K562 (cell line): ENCODE measurements around the gene SV2C. TPM values are rescaled to one million over a fixed set of nuclear protein-coding genes. Genes with fewer than 3 reads are reported as not detected.

ENCODE experiments used
- ATAC-seq: fragments of 200-7000 bp; cut with Tn5 transposase; 3 replicates; pipeline ENCODE4 v1.9.1; 2020; ENCODE audit warnings: moderate library complexity
- BruUV-seq: library from RNA; stranded (reverse); fragments of 400-500 nt; replicated peaks from 2 replicates; lab custom pipeline; 2021; lab: Mats Ljungman, UMichigan
- CTCF ChIA-PET: fragments of 300-600 bp; formaldehyde crosslinking; extraction: SDS; loops from one replicate; lab custom pipeline; 2021; ENCODE audit warnings: low intra/inter-chr PET ratio; lab: Yijun Ruan, JAX
- POLR2A ChIA-PET: fragments of 300-600, 350-650 bp; sonication (Branson Sonifier 250); formaldehyde crosslinking; extraction: SDS; loops from one replicate; lab custom pipeline; 2021; ENCODE audit warnings: antibody characterized with exemption, inconsistent platforms; lab: Yijun Ruan, JAX
- DNase-seq, 4 experiments: peaks; one replicate each; pipeline versions ENCODE4 v3.0.0 to v3.0.0-alpha.2; 2011 to 2018; ENCODE audit warnings: low spot score in 3 of 4, mixed read lengths in 3 of 4; ENCODE audit errors: extremely low read depth in 1 of 4
- FAIRE-seq: peaks from 2 replicates; lab custom pipeline; 2011; peaks lifted over from hg19 to GRCh38; lab: Jason Lieb, UNC
- H2AFZ ChIP-seq: 2 replicates; pipeline ENCODE4 v1.6.0; 2011; ENCODE audit warnings: low read depth, low read length, control low read depth, inconsistent platforms
- H3K27ac ChIP-seq: fragments of 200-600 bp; 3 replicates; pipeline ENCODE4 v1.8.0; 2011; ENCODE audit warnings: low read depth, mild to moderate bottlenecking, control low read depth, inconsistent platforms, low read length, moderate library complexity, mixed read lengths; ENCODE audit errors: extremely low read depth
- H3K27me3 ChIP-seq, 2 experiments: fragments of 300-600 bp in 1 of 2; 2 replicates in 1 of 2; 3 replicates in 1 of 2; pipeline versions ENCODE4 v1.6.0 to v1.8.0; 2011; ENCODE audit warnings: inconsistent platforms in 2 of 2, low read length in 2 of 2, mild to moderate bottlenecking in 1 of 2, mixed read lengths in 1 of 2, moderate library complexity in 1 of 2; ENCODE audit not compliant: control insufficient read depth in 2 of 2, insufficient read depth in 2 of 2
- H3K36me3 ChIP-seq: fragments of 300-600 bp; 3 replicates; pipeline ENCODE4 v1.8.0; 2011; ENCODE audit warnings: mild to moderate bottlenecking, low read length, inconsistent platforms; ENCODE audit not compliant: control insufficient read depth, insufficient read depth
- H3K4me1 ChIP-seq, 2 experiments: fragments of 200-600 bp in 1 of 2; replicated peaks in 1 of 2; 2 replicates in 1 of 2; 3 replicates in 1 of 2; pipeline versions ENCODE4 v1.5.1 to v1.8.0; 2011; ENCODE audit warnings: inconsistent platforms in 2 of 2, low read length in 2 of 2, mild to moderate bottlenecking in 1 of 2, mixed read lengths in 1 of 2, moderate library complexity in 1 of 2; ENCODE audit not compliant: control insufficient read depth in 2 of 2, insufficient read depth in 2 of 2
- H3K4me2 ChIP-seq: 2 replicates; pipeline ENCODE4 v1.6.1; 2011; ENCODE audit warnings: low read length, control low read depth, inconsistent platforms, mixed read lengths; ENCODE audit not compliant: insufficient read depth
- H3K4me3 ChIP-seq: fragments of 200-600 bp; sonication (generic), shearing (Covaris generic); 2 replicates; pipeline ENCODE4 v1.5.1; 2016; ENCODE audit warnings: control low read depth, inconsistent platforms
- H3K79me2 ChIP-seq: fragments of 200-600 bp; 3 replicates; pipeline ENCODE4 v1.8.0; 2011; ENCODE audit warnings: low read length, inconsistent platforms; ENCODE audit not compliant: control insufficient read depth, insufficient read depth
- H3K9ac ChIP-seq, 2 experiments: 2 replicates each; pipeline versions ENCODE4 v1.6.0 to v1.6.1; 2011; ENCODE audit warnings: low read depth in 2 of 2, low read length in 2 of 2, control low read depth in 1 of 2, inconsistent platforms in 1 of 2, mild to moderate bottlenecking in 1 of 2, mixed read lengths in 1 of 2; ENCODE audit not compliant: insufficient read depth in 1 of 2
- H3K9me1 ChIP-seq: one replicate; pipeline ENCODE4 v1.6.0; 2011; ENCODE audit warnings: inconsistent platforms, mild to moderate bottlenecking, low read length, moderate library complexity; ENCODE audit not compliant: control insufficient read depth, insufficient read depth
- H3K9me3 ChIP-seq: replicated peaks from 2 replicates; pipeline ENCODE4 v1.5.1; 2011; ENCODE audit warnings: low read depth, low read length, inconsistent platforms; ENCODE audit not compliant: control insufficient read depth, insufficient read depth
- H4K20me1 ChIP-seq: replicated peaks from 2 replicates; pipeline ENCODE4 v1.6.1; 2011; ENCODE audit warnings: low read length, inconsistent platforms, mixed read lengths; ENCODE audit not compliant: control insufficient read depth, insufficient read depth
- GATAD2A ChIP-seq: fragments of 450-650 bp; IDR thresholded peaks from 2 replicates; pipeline ENCODE4 v1.6.1; 2017
- POLR2A ChIP-seq: fragments of 450-650 bp; conservative IDR thresholded peaks from 2 replicates; pipeline ENCODE4 v1.6.1; 2016
- POLR2H ChIP-seq: IDR thresholded peaks from 2 replicates; pipeline ENCODE4 v1.6.1; 2016; ENCODE audit warnings: missing genetic modification characterization, low read depth, mild to moderate bottlenecking, control low read depth, missing compliant biosample characterization, moderate library complexity
- SNRNP70 ChIP-seq: fragments of 200-400 bp; formaldehyde crosslinking; optimal IDR thresholded peaks from 2 replicates; pipeline ENCODE3; 2017; ENCODE audit warnings: low read depth, low read length
- U2AF2 ChIP-seq: fragments of 200-400 bp; formaldehyde crosslinking; optimal IDR thresholded peaks from 2 replicates; pipeline ENCODE3; 2017; ENCODE audit warnings: low read depth, mild to moderate bottlenecking, low read length
- WGBS: fragments of 100-300 bp; shearing (Covaris generic); methylation state at CpG from one replicate; pipeline ENCODE4 v1.1.6; 2016; ENCODE audit warnings: low coverage, mixed read lengths; ENCODE audit not compliant: insufficient coverage; ENCODE audit errors: missing lambda C conversion rate; 5-methylcytosine and 5-hydroxymethylcytosine counted together
- in situ Hi-C: fragments of 300-500 bp; cut with MboI; formaldehyde crosslinking; loops from 4 replicates; pipeline ENCODE4 v1.15.0; 2018; ENCODE audit warnings: inconsistent platforms, mixed read lengths
- intact Hi-C: fragments of 100-400 bp; cut with micrococcal nuclease; formaldehyde crosslinking; loops from 2 replicates; pipeline ENCODE4 v1.14.2; 2022
- polyA plus RNA-seq, 8 experiments: library from polyadenylated mRNA; depleted of rRNA in 4 of 8; stranded (reverse) in 5 of 8; unstranded in 3 of 8; fragments of >200 nt; fragmentation: Nextera tagmentation in 2 of 8; fragmentation: Illumina TruSeq in 1 of 8; extraction: Ambion mirVana in 2 of 8; extraction: Trizol in 1 of 8; gene quantifications; 2 replicates each; pipeline versions ENCODE4 v1.2.1 to v1.2.3, GENCODE V29; 2011 to 2014; ENCODE audit warnings: inconsistent platforms in 1 of 8, missing spikeins in 1 of 8
- total RNA-seq, 7 experiments: library from RNA; depleted of rRNA in 6 of 7; stranded (reverse); fragments of >200 nt in 6 of 7; fragmentation: Illumina TruSeq in 2 of 7; extraction: Trizol in 2 of 7; gene quantifications; 2 replicates each; pipeline versions ENCODE4 v1.2.1 to v1.2.3, GENCODE V29; 2011 to 2021; ENCODE audit warnings: low replicate concordance in 1 of 7
- TF ChIP-seq, protein P1 (sequence below): sonication (generic); formaldehyde crosslinking; IDR thresholded peaks from 2 replicates; pipeline ENCODE4 v1.8.1; 2023; ENCODE audit warnings: missing genetic modification reagents, mild to moderate bottlenecking, borderline replicate concordance
- TF ChIP-seq, protein P2 (sequence below): fragments of 250-450 bp; sonication (Bioruptor Pico); IDR thresholded peaks from 2 replicates; pipeline ENCODE4 v1.4.0; 2020; ENCODE audit warnings: mild to moderate bottlenecking, moderate library complexity
- TF ChIP-seq, protein P3 (sequence below): fragments of 250-450 bp; sonication (Bioruptor Pico); IDR thresholded peaks from 2 replicates; pipeline ENCODE4 v1.4.0; 2020
- TF ChIP-seq, protein P4 (sequence below): fragments of 250-450 bp; sonication (Bioruptor Pico); IDR thresholded peaks from 2 replicates; pipeline ENCODE4 v1.4.0; 2020; ENCODE audit warnings: mild to moderate bottlenecking, moderate library complexity

Gene SV2C
- total and polyA plus RNA-seq, 9 of the 15 experiments (the other 6 are each of a cell fraction or from before 2014, with no cell fraction given): 0.05 TPM; not detected in 8

DNA sequence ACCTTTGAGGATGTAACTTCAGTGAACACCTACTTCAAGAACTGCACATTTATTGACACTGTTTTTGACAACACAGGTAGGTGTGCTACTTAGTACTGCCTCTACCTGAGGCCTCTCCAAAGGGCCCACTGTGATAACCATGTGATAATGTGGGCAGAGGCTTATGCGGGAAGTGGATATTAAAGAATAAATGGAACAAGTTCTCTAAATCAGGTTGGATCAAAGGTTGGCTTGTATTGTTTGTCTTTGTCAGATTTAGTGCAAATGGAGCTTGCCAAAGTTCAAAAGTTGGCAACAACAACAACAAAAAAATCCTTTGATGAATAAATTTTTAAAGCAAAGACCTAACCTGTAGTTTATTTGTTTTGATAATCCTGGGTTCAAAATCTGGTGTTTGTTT lies 215.7 kb downstream of the SV2C start (continued):
- TF ChIP-seq, protein P1, sequence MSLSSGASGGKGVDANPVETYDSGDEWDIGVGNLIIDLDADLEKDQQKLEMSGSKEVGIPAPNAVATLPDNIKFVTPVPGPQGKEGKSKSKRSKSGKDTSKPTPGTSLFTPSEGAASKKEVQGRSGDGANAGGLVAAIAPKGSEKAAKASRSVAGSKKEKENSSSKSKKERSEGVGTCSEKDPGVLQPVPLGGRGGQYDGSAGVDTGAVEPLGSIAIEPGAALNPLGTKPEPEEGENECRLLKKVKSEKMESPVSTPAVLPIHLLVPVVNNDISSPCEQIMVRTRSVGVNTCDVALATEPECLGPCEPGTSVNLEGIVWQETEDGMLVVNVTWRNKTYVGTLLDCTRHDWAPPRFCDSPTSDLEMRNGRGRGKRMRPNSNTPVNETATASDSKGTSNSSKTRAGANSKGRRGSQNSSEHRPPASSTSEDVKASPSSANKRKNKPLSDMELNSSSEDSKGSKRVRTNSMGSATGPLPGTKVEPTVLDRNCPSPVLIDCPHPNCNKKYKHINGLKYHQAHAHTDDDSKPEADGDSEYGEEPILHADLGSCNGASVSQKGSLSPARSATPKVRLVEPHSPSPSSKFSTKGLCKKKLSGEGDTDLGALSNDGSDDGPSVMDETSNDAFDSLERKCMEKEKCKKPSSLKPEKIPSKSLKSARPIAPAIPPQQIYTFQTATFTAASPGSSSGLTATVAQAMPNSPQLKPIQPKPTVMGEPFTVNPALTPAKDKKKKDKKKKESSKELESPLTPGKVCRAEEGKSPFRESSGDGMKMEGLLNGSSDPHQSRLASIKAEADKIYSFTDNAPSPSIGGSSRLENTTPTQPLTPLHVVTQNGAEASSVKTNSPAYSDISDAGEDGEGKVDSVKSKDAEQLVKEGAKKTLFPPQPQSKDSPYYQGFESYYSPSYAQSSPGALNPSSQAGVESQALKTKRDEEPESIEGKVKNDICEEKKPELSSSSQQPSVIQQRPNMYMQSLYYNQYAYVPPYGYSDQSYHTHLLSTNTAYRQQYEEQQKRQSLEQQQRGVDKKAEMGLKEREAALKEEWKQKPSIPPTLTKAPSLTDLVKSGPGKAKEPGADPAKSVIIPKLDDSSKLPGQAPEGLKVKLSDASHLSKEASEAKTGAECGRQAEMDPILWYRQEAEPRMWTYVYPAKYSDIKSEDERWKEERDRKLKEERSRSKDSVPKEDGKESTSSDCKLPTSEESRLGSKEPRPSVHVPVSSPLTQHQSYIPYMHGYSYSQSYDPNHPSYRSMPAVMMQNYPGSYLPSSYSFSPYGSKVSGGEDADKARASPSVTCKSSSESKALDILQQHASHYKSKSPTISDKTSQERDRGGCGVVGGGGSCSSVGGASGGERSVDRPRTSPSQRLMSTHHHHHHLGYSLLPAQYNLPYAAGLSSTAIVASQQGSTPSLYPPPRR (CRISPR knock-in tag): no peak

DNA sequence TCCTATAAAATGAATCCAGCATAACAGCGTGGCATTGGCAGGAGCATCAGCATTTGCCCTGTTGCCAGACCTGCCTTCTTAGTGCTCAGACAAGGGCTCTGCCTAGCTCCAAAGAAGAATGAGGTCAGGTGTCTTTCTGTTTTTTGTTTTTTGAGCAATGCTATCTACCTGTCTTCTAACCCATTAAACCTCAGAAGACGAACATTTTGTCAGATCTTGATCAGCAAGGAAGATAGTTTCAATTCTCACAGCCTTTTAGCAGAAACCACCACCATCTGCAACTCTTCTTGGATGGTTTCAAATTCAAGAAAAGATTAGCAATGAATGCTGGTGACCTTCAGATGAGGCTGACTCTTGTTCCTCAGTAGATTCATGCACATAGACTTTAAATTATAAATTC lies 216.4 kb downstream of the SV2C start:
- ATAC-seq (no peak), DNase-seq (no peak), FAIRE-seq (no peak)
- H3K79me2 ChIP-seq: no peaks in the 10 kb centered on the region
- H3K9me3 ChIP-seq: no peaks in the 10 kb centered on the region
- no peak overlapping the region for H3K9ac ChIP-seq
- in situ Hi-C loops: no loop called here
- CTCF ChIA-PET: no interaction called here
- H3K27ac ChIP-seq: no peak overlapping the region
- 0% methylated on average over 2 of the region's 2 CpGs for WGBS
- no peaks in the 10 kb centered on the region for H3K9me1 ChIP-seq
- no peaks in the 10 kb centered on the region for H4K20me1 ChIP-seq
- POLR2A ChIA-PET: interaction anchor here (0.7 kb wide), 1 partner anchor 15 kb away, joined by 3 read pairs; no protein-coding TSS in a partner anchor
- no peaks in the 10 kb centered on the region for H3K36me3 ChIP-seq
- peaks cover 5 to 11% of the 10 kb centered on the region in 2 experiments; a peak in 4 of 5 replicates for H3K27me3 ChIP-seq
- H3K4me2 ChIP-seq: no peak overlapping the region
- intact Hi-C loops: no loop called here
- peaks cover 0 to 3% of the 10 kb centered on the region in 2 experiments; a peak in 2 of 5 replicates for H3K4me1 ChIP-seq
- H2AFZ ChIP-seq: no peak overlapping the region
- no TSS peak for BruUV-seq
- no peak overlapping the region for H3K4me3 ChIP-seq
- TF ChIP-seq, protein P2, sequence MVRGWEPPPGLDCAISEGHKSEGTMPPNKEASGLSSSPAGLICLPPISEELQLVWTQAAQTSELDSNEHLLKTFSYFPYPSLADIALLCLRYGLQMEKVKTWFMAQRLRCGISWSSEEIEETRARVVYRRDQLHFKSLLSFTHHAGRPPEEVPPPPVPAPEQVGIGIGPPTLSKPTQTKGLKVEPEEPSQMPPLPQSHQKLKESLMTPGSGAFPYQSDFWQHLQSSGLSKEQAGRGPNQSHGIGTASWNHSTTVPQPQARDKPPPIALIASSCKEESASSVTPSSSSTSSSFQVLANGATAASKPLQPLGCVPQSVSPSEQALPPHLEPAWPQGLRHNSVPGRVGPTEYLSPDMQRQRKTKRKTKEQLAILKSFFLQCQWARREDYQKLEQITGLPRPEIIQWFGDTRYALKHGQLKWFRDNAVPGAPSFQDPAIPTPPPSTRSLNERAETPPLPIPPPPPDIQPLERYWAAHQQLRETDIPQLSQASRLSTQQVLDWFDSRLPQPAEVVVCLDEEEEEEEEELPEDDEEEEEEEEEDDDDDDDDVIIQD: no peak
- TF ChIP-seq POLR2H (tag) (no peak), U2AF2 (no peak), SNRNP70 (no peak), POLR2A (no peak), GATAD2A (no peak)
- TF ChIP-seq, protein P3, sequence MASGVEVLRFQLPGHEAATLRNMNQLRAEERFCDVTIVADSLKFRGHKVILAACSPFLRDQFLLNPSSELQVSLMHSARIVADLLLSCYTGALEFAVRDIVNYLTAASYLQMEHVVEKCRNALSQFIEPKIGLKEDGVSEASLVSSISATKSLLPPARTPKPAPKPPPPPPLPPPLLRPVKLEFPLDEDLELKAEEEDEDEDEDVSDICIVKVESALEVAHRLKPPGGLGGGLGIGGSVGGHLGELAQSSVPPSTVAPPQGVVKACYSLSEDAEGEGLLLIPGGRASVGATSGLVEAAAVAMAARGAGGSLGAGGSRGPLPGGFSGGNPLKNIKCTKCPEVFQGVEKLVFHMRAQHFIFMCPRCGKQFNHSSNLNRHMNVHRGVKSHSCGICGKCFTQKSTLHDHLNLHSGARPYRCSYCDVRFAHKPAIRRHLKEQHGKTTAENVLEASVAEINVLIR: no peak
- TF ChIP-seq, protein P4, sequence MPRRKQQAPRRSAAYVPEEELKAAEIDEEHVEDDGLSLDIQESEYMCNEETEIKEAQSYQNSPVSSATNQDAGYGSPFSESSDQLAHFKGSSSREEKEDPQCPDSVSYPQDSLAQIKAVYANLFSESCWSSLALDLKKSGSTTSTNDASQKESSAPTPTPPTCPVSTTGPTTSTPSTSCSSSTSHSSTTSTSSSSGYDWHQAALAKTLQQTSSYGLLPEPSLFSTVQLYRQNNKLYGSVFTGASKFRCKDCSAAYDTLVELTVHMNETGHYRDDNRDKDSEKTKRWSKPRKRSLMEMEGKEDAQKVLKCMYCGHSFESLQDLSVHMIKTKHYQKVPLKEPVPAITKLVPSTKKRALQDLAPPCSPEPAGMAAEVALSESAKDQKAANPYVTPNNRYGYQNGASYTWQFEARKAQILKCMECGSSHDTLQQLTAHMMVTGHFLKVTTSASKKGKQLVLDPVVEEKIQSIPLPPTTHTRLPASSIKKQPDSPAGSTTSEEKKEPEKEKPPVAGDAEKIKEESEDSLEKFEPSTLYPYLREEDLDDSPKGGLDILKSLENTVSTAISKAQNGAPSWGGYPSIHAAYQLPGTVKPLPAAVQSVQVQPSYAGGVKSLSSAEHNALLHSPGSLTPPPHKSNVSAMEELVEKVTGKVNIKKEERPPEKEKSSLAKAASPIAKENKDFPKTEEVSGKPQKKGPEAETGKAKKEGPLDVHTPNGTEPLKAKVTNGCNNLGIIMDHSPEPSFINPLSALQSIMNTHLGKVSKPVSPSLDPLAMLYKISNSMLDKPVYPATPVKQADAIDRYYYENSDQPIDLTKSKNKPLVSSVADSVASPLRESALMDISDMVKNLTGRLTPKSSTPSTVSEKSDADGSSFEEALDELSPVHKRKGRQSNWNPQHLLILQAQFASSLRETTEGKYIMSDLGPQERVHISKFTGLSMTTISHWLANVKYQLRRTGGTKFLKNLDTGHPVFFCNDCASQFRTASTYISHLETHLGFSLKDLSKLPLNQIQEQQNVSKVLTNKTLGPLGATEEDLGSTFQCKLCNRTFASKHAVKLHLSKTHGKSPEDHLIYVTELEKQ (CRISPR knock-in tag): no peak
